Liver (tissue), 3 donors: ENCODE results near the gene PRMT9.

Experiments
- EGR1 ChIP-seq, 2 donors: IDR thresholded peaks; 2 replicates each; pipeline ENCODE4 v1.6.1; 2016 to 2018; ENCODE audit warnings: antibody characterized with exemption in 2 of 2, low read depth in 2 of 2
- JUND ChIP-seq, 2 donors: IDR thresholded peaks; 2 replicates each; pipeline ENCODE4 v1.6.1; 2016; ENCODE audit warnings: antibody characterized with exemption in 2 of 2
- YY1 ChIP-seq: IDR thresholded peaks from 2 replicates; pipeline ENCODE4 v1.6.1; 2016; ENCODE audit warnings: antibody characterized with exemption, mild to moderate bottlenecking
- TF ChIP-seq, protein P1 (sequence below): IDR thresholded peaks from 2 replicates; pipeline ENCODE4 v1.6.1; 2016; ENCODE audit warnings: antibody characterized with exemption, mild to moderate bottlenecking
- TF ChIP-seq, protein P2 (sequence below): fragments of 150-350 bp; IDR thresholded peaks from 2 replicates; pipeline ENCODE4 v1.5.1; 2017; ENCODE audit warnings: improper control_type of control experiment, low read depth, low read length; ENCODE audit not compliant: missing input control
- donor health status: healthy.
- donor health status: healthy.

DNA sequence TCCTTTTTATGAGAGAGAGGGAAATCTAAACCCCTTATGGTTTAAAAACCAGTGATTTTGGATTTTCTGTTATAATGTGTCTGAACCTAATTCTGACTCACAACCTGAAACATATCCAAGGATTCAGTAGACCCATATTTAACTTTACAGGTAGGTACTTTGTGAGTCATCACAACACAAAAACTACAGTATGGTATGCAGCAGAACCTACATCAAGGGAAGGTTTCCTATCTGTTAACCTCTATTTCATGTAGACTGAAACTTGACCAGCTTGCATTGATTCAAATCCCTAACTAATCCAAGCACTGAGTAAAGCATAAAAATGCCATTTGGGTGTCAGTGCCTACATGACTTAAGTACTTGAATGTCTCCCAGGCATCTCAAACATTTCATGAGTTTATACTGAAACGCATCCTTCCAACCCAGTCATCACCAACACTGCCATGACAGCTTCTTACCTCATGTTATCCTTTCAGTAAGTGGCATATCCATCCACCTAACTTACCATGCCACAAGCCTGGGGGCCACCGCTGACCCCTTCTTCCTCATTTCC is 43.6 kb upstream of the PRMT9 start:
- TF ChIP-seq EGR1 (IDR thresholded peaks at IDR 0.05; ENCODE audit: low read depth in 2 of 2) (no peak), JUND (IDR thresholded peaks at IDR 0.05) (no peak), YY1 (no peak)
- TF ChIP-seq, protein P1, sequence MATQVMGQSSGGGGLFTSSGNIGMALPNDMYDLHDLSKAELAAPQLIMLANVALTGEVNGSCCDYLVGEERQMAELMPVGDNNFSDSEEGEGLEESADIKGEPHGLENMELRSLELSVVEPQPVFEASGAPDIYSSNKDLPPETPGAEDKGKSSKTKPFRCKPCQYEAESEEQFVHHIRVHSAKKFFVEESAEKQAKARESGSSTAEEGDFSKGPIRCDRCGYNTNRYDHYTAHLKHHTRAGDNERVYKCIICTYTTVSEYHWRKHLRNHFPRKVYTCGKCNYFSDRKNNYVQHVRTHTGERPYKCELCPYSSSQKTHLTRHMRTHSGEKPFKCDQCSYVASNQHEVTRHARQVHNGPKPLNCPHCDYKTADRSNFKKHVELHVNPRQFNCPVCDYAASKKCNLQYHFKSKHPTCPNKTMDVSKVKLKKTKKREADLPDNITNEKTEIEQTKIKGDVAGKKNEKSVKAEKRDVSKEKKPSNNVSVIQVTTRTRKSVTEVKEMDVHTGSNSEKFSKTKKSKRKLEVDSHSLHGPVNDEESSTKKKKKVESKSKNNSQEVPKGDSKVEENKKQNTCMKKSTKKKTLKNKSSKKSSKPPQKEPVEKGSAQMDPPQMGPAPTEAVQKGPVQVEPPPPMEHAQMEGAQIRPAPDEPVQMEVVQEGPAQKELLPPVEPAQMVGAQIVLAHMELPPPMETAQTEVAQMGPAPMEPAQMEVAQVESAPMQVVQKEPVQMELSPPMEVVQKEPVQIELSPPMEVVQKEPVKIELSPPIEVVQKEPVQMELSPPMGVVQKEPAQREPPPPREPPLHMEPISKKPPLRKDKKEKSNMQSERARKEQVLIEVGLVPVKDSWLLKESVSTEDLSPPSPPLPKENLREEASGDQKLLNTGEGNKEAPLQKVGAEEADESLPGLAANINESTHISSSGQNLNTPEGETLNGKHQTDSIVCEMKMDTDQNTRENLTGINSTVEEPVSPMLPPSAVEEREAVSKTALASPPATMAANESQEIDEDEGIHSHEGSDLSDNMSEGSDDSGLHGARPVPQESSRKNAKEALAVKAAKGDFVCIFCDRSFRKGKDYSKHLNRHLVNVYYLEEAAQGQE, result no peak
- TF ChIP-seq, protein P2, sequence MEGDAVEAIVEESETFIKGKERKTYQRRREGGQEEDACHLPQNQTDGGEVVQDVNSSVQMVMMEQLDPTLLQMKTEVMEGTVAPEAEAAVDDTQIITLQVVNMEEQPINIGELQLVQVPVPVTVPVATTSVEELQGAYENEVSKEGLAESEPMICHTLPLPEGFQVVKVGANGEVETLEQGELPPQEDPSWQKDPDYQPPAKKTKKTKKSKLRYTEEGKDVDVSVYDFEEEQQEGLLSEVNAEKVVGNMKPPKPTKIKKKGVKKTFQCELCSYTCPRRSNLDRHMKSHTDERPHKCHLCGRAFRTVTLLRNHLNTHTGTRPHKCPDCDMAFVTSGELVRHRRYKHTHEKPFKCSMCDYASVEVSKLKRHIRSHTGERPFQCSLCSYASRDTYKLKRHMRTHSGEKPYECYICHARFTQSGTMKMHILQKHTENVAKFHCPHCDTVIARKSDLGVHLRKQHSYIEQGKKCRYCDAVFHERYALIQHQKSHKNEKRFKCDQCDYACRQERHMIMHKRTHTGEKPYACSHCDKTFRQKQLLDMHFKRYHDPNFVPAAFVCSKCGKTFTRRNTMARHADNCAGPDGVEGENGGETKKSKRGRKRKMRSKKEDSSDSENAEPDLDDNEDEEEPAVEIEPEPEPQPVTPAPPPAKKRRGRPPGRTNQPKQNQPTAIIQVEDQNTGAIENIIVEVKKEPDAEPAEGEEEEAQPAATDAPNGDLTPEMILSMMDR, result no peak
